ENCODE measurements around the gene FAM83F.

DNA sequence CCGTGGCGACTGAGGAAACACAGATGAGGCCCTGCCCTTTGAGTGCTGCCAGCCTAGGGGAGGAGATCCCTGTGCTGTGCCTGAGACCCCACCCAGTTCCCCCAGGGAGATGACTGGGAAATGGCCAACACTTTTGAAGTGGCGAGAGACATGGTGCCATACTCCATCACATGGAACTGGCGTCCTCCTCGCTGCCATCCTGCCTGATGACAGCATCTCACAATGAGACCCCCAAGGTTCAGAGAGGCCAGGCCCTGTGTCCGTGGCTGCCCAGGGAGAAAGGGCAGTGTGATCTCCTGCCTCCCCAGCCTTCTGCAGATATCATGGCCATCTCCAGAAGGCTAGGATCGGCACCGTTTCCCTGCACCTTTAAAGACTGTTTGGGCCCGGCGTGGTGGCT, 31.1 kb downstream of the FAM83F start:
- TF ChIP-seq CTCF (IDR thresholded peaks at IDR 0.05; ENCODE audit: insufficient read depth, low read length, poor library complexity, severe bottlenecking) (no peak), EZH2phosphoT487 (conservative IDR thresholded peaks at IDR 0.05; ENCODE audit: low read length) (no peak)
